GM18870 (cell line): Measurements from ENCODE around the gene KDF1.
"Not testable (repeated sequence)": the region's sequence is repeated elsewhere in the genome, so short reads cannot be mapped to it uniquely, and the experiment has no call there.

Experiments used
- ATAC-seq: cut with Tn5 transposase; IDR thresholded peaks from one replicate; pipeline ENCODE4 v1.9.1; 2021; ENCODE audit warnings: moderate library complexity; ENCODE audit not compliant: unreplicated experiment

KDF1 gene

DNA sequence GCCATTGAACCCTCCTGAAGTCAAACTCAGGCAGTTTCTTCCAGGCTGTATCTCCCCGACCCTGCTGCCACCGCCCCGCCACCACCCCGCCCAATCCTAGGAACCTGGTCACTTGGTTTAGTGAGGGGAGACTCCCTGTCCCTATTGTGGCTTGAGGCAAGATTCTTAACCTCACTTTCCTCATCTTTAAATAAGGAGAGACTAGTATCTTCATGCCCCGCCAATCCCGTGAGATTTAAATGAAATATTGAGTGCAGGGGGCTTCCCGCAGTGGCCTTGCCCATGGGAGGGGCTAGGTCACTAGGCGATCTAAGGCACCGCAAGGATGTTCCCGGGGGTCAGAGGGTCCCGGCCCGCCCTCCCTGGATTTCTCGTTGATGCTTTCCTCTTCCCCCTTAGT, 998 bp downstream of the KDF1 start:
- no peak for ATAC-seq

DNA sequence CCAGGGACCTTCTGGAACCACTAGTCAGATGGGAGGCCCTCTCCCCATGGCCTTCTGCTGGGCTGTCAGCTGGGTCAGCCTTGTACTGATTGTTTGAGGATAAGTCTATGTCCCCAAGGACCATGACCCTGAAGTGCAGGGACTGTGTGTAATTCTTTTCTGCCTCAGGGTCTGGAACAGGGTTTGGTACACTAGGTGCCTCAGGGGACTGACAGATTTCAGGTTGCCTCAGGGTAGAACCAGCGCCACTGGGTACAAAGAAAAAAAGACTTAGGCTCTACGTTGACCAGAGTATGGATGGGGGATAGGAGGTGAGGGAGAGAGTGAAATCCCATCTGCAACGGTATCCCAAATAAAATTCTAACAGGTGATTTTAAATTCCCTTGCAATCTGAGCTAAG, 3.0 kb downstream of the KDF1 start:
- ATAC-seq, result no peak

DNA sequence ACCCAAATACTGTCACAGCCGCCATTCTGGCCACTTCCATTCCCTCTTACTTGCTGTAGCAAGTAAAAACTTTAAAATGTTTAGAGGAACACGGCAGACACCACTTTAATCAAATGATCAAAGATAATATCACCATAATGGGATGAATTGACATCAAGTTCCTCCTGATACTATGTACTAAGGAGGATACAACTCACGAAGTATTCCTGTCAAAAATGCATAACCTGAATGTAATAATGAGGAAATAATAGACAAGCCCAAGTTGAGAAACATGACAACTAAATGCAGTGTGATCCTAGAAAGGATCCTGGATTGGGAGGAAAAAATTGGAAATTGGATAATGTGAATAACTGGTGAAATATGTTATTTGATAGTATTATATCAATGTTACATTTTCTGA, 3.9 kb downstream of the KDF1 start:
- ATAC-seq, result no peak

DNA sequence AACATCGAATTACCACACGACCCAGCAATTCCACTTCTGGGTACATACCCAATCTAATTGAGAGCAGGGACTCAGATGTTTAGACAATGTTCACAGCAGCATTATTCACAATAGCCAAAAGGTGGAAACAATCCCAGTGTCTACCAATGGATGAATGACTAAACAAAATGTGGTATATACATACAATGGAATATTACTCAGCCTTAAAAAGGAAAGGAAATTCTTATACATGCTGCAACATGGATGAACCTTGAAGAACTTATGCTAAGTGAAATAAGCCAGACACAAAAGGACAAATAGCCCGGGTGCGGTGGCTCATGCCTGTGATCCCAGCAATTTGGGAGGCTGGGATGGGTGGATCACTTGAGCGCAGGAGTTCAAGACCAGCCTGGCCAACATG, 6.9 kb downstream of the KDF1 start:
- no peak for ATAC-seq

DNA sequence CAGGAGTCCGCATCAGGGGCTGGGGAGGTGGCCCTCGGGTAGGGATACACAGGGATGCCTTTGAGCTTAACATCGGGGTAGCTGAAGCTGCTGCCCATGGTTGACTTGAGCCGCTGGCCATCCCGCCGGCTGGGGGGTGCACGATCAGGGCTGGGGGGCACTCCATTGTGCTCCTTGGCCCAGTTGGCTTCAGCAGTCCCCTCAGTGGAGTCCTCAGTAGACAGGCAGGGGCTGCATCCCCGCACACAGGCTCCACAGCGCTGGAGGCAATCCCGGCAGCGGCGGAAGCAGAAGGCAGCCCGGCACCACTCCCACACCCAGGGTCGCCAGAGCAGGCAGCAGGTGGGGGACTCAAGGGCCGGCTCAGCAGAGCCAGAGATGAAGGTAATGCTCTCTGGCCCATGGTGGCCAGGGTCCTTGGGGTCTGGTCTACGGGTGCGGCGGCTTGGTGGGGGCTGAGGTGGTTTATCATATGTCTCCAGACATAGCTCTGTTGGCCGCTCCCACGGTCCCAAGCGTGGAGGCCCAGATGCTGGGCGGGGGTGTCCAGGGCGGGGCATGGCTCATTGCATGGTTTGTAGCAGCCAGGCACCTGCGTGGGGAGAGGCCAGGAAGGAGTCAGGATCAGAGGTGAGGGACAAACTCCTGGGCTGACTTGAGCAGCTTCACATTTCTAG, 8.3 kb downstream of the KDF1 start:
- no peak for ATAC-seq

DNA sequence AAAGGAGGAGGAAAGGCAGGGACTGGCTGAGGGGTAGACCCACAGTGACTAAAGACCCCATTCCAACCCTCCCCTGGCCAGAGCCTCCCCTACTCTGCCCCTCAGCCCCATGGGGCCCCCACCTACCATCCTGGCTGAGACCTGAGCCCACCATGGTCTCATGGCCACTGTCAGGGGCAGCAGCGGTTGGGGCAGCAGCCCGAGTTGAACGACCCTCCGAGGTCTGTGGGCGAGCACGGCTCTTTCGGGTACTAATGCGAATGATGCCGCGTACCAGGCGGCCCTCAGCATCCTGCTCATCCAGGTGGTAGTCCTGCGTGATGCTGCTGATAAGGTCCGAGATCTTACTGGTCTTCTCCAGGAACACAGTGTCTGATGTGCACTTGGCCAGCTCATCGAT, 9.1 kb downstream of the KDF1 start:
- no peak for ATAC-seq

DNA sequence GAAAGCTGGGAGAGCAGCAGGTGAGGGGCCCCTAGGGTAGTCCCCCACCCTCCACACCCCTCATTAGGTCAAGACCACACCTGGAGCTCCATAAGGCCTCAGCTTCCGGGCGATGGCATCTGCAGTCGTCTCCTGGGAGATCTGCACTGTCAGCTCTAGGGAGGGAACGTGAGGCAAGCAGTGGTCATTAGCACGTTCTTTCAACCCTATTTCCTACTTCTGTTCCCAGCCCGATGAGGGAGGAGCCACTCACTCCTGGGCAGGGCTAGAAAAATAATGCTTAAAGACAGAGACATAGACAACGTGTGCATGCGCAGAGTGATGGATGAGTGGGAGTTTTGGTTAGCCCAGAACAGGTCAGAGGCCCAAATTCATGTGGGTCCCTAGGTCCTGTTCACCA, 9.7 kb downstream of the KDF1 start:
- ATAC-seq, result no peak

DNA sequence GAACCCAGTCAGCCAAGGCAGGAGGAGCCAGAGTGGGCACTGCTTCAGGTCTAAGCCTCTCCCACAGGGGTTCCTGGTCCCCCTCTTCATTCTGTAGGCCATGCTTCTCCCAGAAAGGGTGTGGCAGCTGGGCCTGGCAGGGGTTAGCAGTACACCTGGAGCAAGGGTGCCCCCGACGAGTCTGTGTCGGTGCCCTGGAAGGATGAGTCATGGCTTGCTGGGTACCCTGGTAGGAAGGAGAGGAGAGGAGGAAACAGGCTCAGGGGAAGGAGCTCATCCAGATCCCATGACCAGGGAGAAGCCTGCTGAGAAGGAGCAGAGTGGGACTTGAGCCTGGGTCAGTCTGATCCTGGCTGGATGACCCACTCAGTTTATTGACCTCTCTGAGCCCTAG, 10.3 kb downstream of the KDF1 start:
- ATAC-seq, result no peak

DNA sequence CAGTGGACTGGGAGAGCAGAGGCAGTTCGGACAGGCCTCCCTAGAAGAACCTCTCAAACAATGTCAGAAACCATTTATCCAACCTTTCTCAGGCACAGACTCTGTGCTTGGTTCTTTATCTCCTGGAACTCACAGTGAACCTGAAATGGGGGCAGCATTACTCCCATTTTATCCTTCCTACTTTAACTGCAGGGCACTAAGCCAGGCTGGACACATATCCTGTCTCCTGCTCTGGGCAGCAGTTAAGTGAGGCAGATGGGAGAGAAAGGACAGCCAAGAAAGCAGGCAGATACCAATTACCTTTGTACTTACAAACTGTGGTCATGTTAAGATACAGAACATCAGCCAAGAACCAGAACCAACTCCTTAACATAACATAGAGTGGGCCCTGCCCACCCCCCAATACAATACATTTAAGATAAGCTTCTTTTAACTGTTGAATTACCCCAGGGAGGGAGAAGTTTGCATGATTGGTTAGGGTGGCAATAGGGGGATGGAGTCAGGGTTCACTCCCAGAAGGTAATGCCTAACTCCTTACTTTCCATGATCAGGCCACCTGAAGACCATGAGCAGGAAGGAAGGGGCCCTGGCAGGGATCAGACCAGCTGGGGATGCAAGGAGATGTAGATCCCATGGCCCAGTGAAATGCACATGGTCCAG, 10.9 kb downstream of the KDF1 start:
- no peak for ATAC-seq

DNA sequence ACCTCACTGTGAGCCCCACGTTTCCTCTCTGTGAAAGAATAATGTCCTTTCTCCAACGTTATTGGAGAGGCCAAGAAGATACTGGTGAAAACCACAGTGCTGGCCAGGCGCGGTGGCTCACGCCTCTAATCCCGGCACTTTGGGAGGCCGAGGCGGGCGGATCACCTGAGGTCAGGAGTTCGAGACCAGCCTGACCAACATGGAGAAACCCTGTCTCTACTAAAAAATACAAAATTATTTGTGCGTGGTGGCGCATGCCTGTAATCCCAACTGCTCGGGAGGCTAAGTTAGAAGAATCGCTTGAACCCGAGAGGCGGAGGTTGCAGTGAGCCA, 11.6 kb downstream of the KDF1 start:
- not testable (repeated sequence) for ATAC-seq

DNA sequence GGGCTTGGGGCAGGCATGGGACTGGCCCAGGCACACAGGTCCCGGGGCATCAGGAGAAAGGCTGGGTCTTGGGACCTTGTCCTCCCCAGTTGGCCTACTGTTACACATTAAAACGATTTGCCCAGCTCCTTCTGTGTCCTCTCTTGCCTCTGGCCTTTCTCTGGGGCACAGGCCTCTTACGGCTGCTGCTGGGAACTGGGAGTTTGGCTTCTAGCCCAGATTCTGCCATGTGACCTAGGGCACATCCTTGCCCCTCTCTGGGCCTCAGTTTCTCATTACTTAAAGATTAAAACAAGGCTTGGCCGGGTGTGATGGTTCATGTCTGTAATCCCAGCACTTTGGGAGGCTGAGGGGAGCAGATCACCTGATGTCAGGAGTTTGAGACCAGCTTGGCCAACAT, 14.0 kb downstream of the KDF1 start:
- no peak for ATAC-seq

DNA sequence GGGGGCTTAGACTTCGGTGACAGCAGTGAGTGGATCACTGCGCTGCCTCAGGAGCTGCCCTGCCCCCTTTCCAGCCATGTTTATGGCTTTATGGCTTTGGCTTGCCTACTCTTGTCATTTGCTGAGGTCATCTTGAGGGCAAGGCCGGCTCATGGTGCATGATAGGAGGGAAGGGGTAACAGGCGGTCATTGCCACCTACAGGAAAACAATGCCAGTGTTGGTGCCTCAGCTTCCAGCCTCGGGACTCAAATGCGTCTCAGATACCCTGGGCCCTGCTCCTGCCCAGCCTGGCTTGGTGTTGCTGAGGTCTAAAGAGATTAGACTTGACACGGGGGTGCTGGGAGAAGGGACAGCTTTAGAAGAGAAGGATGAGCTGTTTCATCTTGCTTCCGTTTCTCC, 14.5 kb downstream of the KDF1 start:
- ATAC-seq, result no peak

DNA sequence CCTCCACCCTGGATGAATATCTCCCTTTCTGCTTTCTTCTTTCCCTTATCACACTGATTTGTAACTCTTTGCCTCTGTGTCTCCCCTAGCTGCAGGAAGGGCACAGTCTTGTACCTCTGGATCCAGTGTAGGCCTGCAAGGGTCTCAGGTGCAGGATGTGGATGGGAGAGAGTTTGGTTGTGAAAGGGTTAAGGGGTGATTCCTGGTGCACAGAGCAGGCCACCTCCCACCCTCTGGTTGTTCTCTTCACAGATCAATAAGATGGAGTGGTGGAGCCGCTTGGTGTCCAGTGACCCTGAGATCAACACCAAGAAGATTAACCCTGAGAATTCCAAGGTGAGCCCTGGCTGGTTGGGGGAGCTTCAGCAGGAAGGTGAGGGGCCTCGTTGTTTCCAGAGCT, 15.1 kb downstream of the KDF1 start:
- ATAC-seq, result no peak

DNA sequence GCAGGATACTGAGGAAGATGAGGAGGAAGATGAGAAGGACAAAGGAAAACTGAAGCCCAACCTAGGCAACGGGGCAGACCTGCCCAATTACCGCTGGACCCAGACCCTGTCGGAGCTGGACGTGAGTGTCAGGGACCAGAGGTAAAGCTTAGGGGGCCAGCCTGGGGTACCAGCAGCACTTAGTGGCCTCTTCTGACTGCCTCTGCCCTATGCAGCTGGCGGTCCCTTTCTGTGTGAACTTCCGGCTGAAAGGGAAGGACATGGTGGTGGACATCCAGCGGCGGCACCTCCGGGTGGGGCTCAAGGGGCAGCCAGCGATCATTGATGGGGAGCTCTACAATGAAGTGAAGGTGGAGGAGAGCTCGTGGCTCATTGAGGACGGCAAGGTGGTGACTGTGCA, 17.6 kb downstream of the KDF1 start:
- ATAC-seq, result no peak

DNA sequence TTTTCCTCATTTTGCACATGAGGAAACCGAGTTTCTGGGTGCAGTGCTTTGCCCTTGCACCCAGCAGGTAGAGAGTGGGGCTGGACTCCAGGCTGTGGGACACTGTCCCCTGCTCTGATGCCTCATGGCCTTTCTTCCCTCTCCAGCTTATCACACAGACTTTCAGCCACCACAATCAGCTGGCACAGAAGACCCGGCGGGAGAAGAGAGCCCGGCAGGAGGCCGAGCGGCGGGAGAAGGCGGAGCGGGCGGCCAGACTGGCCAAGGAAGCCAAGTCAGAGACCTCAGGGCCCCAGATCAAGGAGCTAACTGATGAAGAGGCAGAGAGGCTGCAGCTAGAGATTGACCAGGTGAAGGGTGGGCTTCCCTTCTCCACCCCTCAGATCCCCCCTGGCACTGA, 19.0 kb downstream of the KDF1 start:
- ATAC-seq, result no peak

DNA sequence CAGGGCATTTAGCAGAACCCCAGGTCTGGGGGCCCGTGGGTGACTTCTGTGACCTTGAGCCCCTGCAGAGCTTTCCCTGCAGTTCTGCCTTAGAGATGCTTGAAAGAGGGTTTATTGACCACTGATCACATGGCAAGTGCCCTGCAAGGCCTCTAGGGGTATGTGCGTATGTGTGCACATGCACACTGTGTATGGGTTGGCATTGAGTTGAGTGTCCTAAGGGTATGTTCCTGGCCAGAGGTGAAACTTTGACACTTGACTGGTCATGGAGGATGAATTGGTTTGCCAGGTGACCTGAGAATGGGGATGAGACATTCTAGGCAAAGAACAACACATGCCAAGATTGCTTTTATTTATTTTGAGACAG, 21.6 kb downstream of the KDF1 start:
- no peak for ATAC-seq

DNA sequence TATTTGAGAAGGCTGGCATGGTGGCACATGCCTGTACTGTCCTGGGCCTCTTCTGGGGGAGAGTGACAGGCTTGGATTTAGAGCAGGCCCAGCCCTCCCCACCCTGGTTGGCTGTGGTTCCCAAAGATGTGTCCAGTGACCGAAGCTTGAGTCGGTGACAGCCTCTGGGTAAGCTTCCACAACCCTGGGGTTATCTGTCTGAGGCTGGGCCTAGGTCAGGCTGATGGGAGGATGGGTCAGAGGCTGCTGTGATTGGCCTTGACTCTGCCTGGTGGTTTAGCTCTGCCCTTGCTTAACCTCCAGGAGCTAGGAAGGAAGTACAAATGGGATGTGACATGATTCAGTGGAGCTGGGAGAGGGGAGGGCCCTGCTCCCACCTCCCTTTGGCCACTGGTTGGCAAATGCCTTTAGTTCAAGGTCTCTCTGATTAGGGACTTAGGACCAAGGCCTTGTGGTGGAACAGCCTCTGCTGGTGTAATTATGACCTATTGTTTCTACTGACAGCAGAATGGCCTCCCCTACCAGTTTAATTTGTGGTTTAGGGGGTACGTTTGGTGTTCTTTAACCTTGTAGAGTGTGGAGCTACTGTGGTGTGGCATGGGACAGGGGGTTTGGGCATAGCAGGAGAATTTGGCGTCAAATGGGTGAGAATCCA, 22.1 kb downstream of the KDF1 start:
- no peak for ATAC-seq

DNA sequence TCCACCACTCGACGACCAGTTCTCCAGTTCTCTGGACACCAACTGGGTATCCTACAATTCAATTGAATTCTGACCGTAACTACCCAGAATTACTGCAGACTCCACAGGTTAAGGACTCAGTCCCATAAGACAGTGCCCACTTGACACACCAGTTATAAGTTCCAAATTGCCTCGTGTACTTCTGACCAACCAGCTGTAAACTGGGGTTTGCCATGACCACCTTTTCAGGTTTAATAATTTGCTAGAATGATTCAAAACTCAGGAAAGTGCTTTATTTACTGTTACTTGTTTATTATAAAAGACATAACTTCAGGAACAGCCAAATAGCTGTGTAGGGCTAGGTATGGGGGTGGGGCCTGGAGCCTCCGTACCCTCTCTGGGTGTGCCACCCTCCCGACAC, 23.4 kb downstream of the KDF1 start:
- ATAC-seq, result no peak

DNA sequence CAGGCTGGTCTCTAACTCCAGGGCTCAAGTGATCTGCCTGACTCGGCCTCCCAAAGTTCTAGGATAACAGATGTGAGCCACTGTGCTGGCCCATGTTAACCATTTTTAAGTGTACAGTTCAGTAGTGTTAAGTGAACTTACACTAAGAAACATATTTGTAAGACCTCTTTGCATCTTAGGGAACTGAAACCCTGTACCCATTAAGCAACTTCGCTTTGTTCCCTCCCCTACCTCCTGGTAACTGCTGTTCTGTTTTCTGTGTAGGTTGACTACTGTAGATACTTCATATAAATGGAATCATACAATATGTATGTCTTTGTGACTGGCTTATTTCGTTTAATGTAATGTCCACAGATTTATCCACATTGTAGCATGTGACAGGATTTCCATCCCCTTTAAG, 27.7 kb downstream of the KDF1 start:
- no peak for ATAC-seq

DNA sequence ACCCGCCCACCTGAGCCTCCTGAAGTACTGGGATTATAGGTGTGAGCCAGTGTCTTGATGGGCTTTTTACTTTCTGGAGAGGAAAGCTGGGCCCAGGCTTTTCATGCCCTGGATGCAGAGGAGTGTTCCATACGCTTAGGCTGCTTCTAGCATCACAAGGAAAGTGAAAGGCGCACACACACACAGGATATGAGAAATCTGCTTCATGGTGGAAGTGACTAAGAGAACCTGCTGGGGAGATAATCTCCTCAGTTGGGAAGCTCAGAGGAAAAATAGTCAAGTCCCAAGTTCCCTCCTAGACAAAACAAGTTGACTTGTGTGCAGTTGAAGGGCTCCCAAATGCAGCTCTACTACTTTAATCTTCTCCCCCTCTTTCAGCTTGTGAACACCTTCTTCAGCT, 36.6 kb downstream of the KDF1 start:
- ATAC-seq, result no peak

DNA sequence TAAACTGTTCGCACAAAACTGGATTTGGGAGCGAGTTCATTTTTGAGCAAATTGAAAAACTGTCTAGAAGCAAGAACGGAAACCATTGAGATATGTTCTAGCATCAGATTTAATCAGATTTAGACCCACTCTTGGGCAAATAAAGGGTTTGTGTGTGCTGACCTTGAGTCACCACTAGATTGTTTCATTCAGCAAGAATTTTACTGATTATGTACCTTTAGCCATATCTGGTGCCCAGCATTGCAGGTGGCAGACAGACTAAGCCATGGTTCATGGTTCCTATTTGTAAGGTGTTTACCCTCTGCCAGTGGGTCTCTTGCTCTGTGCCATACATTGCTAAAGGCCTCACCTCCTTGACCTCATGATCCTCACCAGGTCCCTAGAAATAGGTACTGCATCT, 37.4 kb downstream of the KDF1 start:
- no peak for ATAC-seq

DNA sequence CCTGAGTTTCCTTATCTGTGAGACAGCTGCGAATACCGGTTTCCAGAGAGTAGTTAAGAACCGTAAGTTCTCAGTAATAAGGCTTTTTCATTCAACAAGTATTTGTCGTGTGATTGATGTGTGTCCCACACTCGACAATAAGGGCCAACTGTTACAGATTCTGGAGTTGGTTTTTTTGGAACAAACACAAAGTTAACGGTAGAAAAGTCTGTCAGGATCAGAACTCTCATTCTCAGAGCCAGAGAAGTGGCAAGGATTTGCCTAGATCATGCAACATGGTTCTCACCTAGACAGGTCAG, 37.9 kb downstream of the KDF1 start:
- no peak for ATAC-seq
